ENCODE results near the gene FBXL14.

Gene FBXL14

GRCh38 chr12:1529228-1529861, 65.0 kb downstream of the FBXL14 start:
- H3K36me3 ChIP-seq (ENCODE audit: control insufficient read depth in 2 of 2, insufficient read depth in 1 of 2, low read length in 2 of 2): peaks cover 0 to 4% of the 10 kb centered on the region in 2 experiments; a peak in 1 of 3 replicates
- POLR2A ChIA-PET: interaction anchor here (0.7 kb wide), 1 partner anchor 69 kb away, joined by 3 read pairs; no protein-coding TSS in a partner anchor
- peak overlapping the region; percentile 84; the same call in 1 of the 2 replicates for H3K27ac ChIP-seq (ENCODE audit: extremely low read depth, low read depth, low read length)
- H3K9me3 ChIP-seq (ENCODE audit: control insufficient read depth, insufficient read depth, low read depth, low read length): no peaks in the 10 kb centered on the region
- TF ChIP-seq WT1 (tag by site-specific recombination; IDR thresholded peaks at IDR 0.05) (no peak), ZNF391 (tag by site-specific recombination; IDR thresholded peaks at IDR 0.05; ENCODE audit: borderline replicate concordance, low read depth) (no peak), PRDM2 (tag by site-specific recombination; IDR thresholded peaks at IDR 0.05; ENCODE audit: borderline replicate concordance) (0 out of 2 replicates have a peak, but pooled peaks have one; percentile 27)
- H3K4me3 ChIP-seq (ENCODE audit: low read depth, low read length): no peak overlapping the region; the same call in 1 of the 2 replicates
- H3K4me1 ChIP-seq (ENCODE audit: control insufficient read depth, insufficient read depth, low read length): peaks cover 10% of the 10 kb centered on the region
- CTCF ChIA-PET: interaction anchor here (0.6 kb wide), 1 partner anchor 94 kb away, joined by 3 read pairs; no protein-coding TSS in a partner anchor

GRCh38 chr12:1528791-1529190, 65.6 kb downstream of the FBXL14 start:
- CTCF ChIA-PET: interaction anchor here (0.6 kb wide), 1 partner anchor 94 kb away, joined by 3 read pairs; no protein-coding TSS in a partner anchor
- H3K4me1 ChIP-seq (ENCODE audit: control insufficient read depth, insufficient read depth, low read length): peaks cover 10% of the 10 kb centered on the region
- POLR2A ChIA-PET: interaction anchor here (0.7 kb wide), 1 partner anchor 68 kb away, joined by 3 read pairs; no protein-coding TSS in a partner anchor
- no peak overlapping the region for H3K4me3 ChIP-seq (ENCODE audit: low read depth, low read length)
- peaks cover 0 to 4% of the 10 kb centered on the region in 2 experiments; a peak in 1 of 3 replicates for H3K36me3 ChIP-seq (ENCODE audit: control insufficient read depth in 2 of 2, insufficient read depth in 1 of 2, low read length in 2 of 2)
- H3K27ac ChIP-seq (ENCODE audit: extremely low read depth, low read depth, low read length): no peak overlapping the region
- TF ChIP-seq ZNF514 (tag by site-specific recombination; IDR thresholded peaks at IDR 0.05) (no peak), ZBTB26 (tag by site-specific recombination; optimal IDR thresholded peaks at IDR 0.05) (no peak), ZBTB21 (tag by site-specific recombination; IDR thresholded peaks at IDR 0.05) (no peak), ZNF561 (tag by site-specific recombination; IDR thresholded peaks at IDR 0.05; ENCODE audit: borderline replicate concordance) (no peak), KLF8 (tag by site-specific recombination; IDR thresholded peaks at IDR 0.05) (no peak), ZNF311 (tag by site-specific recombination; IDR thresholded peaks at IDR 0.05; ENCODE audit: borderline replicate concordance) (no peak), ZNF501 (tag by site-specific recombination; IDR thresholded peaks at IDR 0.05) (no peak), ZFHX2 (tag by site-specific recombination; conservative IDR thresholded peaks at IDR 0.05) (no peak), KLF1 (tag by site-specific recombination; IDR thresholded peaks at IDR 0.05) (no peak), ZNF174 (tag by site-specific recombination; IDR thresholded peaks at IDR 0.05) (no peak), ZNF701 (tag by site-specific recombination; IDR thresholded peaks at IDR 0.05) (no peak), ZNF596 (tag by site-specific recombination; IDR thresholded peaks at IDR 0.05) (no peak), MZF1 (tag by site-specific recombination; IDR thresholded peaks at IDR 0.05; ENCODE audit: borderline replicate concordance) (no peak), ZIC2 (tag by site-specific recombination; IDR thresholded peaks at IDR 0.05) (no peak), OVOL3 (tag by site-specific recombination; IDR thresholded peaks at IDR 0.05) (no peak)
- no peaks in the 10 kb centered on the region for H3K9me3 ChIP-seq (ENCODE audit: control insufficient read depth, insufficient read depth, low read depth, low read length)
